Mesothelial cell of epicardium (in vitro differentiated cells): ENCODE measurements around the gene RPTN. TPM values are rescaled to one million over a fixed set of nuclear protein-coding genes. Genes with fewer than 3 reads are reported as not detected.
"Not testable (repeated sequence)": the region's sequence is repeated elsewhere in the genome, so short reads cannot be mapped to it uniquely, and the experiment has no call there.

ENCODE experiments used
- DNase-seq, 2 experiments: peaks; one replicate each; pipeline ENCODE4 v3.0.0; 2021; ENCODE audit warnings: low spot score in 2 of 2; ENCODE audit not compliant: unreplicated experiment in 2 of 2
- H3K27ac Mint-ChIP-seq: 2 replicates; pipeline ENCODE4 v1.8.0; 2021; ENCODE audit warnings: mixed read lengths
- H3K27me3 Mint-ChIP-seq: 2 replicates; pipeline ENCODE4 v1.8.0; 2021; ENCODE audit warnings: low read depth, mixed read lengths
- H3K36me3 Mint-ChIP-seq: 2 replicates; pipeline ENCODE4 v1.8.0; 2021; ENCODE audit warnings: mixed read lengths
- H3K4me1 Mint-ChIP-seq: 2 replicates; pipeline ENCODE4 v1.8.0; 2021; ENCODE audit warnings: mixed read lengths
- H3K4me3 Mint-ChIP-seq: 2 replicates; pipeline ENCODE4 v1.8.0; 2021; ENCODE audit warnings: mild to moderate bottlenecking, moderate library complexity, mixed read lengths
- H3K9me3 Mint-ChIP-seq: 2 replicates; pipeline ENCODE4 v1.8.0; 2021; ENCODE audit warnings: mixed read lengths
- total RNA-seq: library from RNA; stranded (reverse); gene quantifications from 3 replicates; pipeline ENCODE4 v1.2.1, GENCODE V29; 2021
- TF ChIP-seq, protein P1 (sequence below): fragments of 200-600 bp; sonication (generic); IDR thresholded peaks from one replicate; pipeline ENCODE4 v1.5.0; 2021; ENCODE audit warnings: antibody characterized with exemption; ENCODE audit not compliant: unreplicated experiment

The RPTN gene
- total RNA-seq, 1 donor from 2014 or later, result not detected

DNA sequence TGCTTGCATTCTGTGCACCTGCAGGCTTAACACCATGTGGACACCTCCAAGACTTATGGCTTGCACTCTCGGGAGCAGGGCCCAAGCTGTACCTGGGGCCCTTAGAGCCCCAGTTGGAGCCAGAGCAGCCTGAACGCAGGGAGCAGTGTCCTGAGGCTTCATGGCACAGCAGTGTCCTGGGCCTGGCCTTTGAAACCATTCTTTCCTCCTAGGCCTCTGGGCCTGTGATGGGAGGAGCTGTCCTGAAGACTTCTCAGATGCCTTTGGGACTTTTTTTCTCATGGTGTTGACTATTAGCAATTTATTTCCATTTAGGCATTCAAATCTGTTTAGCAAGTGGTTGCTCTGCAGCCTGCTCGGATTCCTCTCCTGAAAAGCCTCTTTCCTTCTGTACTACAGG is 11.0 kb downstream of the RPTN start:
- Mint-ChIP-seq H3K36me3 (peaks cover 3% of the 10 kb centered on the region), H3K9me3 (peaks cover 72% of the 10 kb centered on the region), H3K4me3 (no peak overlapping the region), H3K27ac (no peak overlapping the region), H3K4me1 (no peaks in the 10 kb centered on the region), H3K27me3 (no peaks in the 10 kb centered on the region)
- TF ChIP-seq, protein P1, sequence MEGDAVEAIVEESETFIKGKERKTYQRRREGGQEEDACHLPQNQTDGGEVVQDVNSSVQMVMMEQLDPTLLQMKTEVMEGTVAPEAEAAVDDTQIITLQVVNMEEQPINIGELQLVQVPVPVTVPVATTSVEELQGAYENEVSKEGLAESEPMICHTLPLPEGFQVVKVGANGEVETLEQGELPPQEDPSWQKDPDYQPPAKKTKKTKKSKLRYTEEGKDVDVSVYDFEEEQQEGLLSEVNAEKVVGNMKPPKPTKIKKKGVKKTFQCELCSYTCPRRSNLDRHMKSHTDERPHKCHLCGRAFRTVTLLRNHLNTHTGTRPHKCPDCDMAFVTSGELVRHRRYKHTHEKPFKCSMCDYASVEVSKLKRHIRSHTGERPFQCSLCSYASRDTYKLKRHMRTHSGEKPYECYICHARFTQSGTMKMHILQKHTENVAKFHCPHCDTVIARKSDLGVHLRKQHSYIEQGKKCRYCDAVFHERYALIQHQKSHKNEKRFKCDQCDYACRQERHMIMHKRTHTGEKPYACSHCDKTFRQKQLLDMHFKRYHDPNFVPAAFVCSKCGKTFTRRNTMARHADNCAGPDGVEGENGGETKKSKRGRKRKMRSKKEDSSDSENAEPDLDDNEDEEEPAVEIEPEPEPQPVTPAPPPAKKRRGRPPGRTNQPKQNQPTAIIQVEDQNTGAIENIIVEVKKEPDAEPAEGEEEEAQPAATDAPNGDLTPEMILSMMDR, result no peak
- no peak for DNase-seq

DNA sequence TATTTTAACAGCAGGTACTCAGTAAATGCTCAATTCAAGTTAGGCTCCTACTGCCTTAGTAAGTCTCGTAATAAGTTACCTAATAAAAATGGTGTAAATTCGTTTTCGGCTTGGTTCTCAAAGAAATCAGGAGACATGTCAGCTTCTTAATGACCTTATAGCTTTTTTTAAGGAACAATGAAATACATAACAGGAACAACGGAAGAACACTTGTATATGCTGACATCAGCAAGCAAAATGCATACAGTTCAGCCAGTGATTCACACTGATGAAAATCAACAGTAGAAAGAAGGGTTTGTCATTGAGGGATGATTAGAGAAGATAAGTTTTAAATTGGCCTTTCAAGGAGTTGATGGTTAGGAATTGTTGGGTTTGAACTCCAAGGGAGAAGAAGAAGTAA is 13.3 kb downstream of the RPTN start:
- peaks cover 60% of the 10 kb centered on the region for H3K9me3 Mint-ChIP-seq
- no peaks in the 10 kb centered on the region for H3K27me3 Mint-ChIP-seq
- no peak overlapping the region for H3K27ac Mint-ChIP-seq

DNA sequence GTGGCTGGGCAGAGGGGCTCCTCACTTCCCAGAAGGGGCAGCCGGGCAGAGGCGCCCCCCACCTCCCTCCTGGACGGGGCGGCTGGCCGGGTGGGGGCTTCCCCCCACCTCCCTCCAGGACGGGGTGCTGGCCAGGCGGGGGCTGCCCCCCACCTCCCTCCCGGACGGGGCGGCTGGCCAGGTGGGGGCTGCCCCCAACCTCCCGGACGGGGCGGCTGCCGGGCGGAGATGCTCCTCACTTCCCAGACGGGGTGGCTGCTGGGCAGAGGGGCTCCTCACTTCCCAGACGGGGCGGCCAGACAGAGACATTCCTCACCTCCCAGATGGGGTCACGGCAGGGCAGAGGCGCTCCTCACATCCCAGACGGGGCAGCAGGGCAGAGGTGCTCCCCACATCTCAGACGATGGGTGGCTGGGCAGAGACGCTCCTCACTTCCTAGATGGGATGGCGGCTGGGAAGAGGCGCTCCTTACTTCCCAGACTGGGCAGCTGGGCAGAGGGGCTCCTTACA is 14.3 kb downstream of the RPTN start:
- not testable (repeated sequence) for H3K4me3 Mint-ChIP-seq, H3K36me3 Mint-ChIP-seq, H3K27ac Mint-ChIP-seq, H3K4me1 Mint-ChIP-seq, DNase-seq, H3K27me3 Mint-ChIP-seq
- H3K9me3 Mint-ChIP-seq, result peaks cover 57% of the 10 kb centered on the region

More for the DNA sequence above, 13.3 kb downstream of the RPTN start:
- Mint-ChIP-seq H3K4me1 (no peaks in the 10 kb centered on the region), H3K36me3 (peaks cover 3% of the 10 kb centered on the region), H3K4me3 (no peak overlapping the region)
- DNase-seq, result no peak
- TF ChIP-seq, protein P1, result no peak

DNA sequence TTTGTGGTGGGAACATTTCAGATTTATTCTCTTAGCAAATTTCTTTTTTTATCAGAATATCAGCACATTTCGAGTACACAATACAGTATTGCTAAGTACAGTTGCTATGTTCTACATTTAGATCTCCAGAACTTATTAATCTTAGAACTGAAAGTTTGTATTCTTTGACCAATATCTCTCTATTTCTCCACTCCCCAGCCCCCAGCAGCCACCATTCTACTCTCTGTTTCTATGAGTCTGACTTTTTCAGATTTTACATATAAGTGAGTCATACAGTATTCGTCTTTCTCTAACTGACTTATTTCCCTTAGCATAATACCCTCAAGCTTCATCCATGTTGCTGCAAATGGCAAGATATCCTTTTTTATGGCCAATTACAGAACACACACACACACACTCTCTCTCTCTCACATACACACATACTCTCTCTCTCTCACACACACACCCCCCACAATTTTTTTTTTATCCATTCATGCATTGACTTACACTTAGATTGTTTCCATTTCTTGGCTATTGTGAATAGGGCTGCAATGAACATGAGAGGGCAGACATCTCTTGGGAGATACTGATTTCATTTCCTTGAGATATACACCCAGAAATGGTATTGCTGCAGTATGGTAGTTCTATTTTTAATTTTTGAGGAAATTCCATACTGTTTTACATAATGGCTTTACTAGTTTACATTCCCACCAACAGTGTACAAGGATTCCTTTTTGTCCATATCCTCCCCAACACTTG is 15.7 kb downstream of the RPTN start:
- Mint-ChIP-seq H3K4me1 (no peaks in the 10 kb centered on the region), H3K36me3 (peaks cover under 1% of the 10 kb centered on the region), H3K9me3 (peaks cover 51% of the 10 kb centered on the region), H3K27me3 (no peaks in the 10 kb centered on the region), H3K27ac (no peak overlapping the region), H3K4me3 (no peak overlapping the region)
- no peak for DNase-seq
- TF ChIP-seq, protein P1, result no peak

DNA sequence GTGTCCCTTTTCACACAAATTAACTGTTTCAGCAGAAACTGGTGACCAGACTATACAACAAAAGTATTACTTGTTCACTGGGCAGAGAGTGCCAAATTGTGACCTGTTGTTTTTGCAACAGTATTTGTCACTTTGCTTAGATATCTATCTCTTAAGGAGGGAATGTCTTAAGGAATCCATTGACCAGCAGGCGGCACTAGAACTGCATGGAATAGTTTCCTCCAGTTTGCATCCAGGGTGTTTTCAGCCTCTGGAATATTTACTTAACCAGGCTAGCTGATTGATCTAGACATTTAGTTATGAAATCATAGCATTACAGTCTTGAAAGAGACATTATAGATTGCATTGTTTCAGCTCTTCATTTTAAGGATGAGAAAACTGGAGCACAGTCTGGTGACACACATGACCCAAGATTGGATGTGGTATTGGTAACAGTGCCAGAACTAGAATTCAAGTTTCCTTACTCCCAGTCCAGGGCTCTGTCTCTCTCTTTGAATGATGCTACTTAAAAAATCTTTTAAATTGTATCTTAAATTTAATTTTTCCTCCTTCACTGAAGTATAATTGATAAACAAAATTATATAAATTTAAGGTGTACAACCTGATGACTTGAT is 16.9 kb downstream of the RPTN start:
- H3K27ac Mint-ChIP-seq, result no peak overlapping the region
- no peaks in the 10 kb centered on the region for H3K36me3 Mint-ChIP-seq
- no peaks in the 10 kb centered on the region for H3K27me3 Mint-ChIP-seq
- no peak overlapping the region for H3K4me3 Mint-ChIP-seq
- no peaks in the 10 kb centered on the region for H3K4me1 Mint-ChIP-seq
- TF ChIP-seq, protein P1, result no peak
- no peak for DNase-seq
- H3K9me3 Mint-ChIP-seq, result peaks cover 60% of the 10 kb centered on the region

DNA sequence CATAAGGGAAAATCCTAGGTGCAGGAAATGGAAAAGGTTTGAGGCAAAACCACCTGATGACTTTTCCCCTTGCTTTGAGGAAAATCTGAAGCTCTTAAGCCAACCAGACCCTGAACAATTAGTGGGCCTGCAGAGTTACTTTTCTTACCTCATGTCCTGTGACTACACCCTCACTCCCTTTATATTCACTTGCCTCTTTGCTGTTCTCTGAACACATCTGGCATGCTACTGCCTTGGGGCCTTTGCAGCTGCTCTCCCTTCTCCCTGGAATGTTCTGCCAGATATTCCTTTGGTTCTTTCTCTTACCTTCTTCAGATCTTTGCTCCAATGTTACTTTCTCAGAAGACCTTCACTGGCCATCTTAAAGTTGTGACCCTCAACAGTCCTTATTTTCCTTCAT is 21.8 kb downstream of the RPTN start:
- DNase-seq, result no peak
- H3K27ac Mint-ChIP-seq, result no peak overlapping the region
- peaks cover 66% of the 10 kb centered on the region for H3K9me3 Mint-ChIP-seq
- H3K4me1 Mint-ChIP-seq, result no peaks in the 10 kb centered on the region
- H3K36me3 Mint-ChIP-seq, result no peaks in the 10 kb centered on the region
- H3K4me3 Mint-ChIP-seq, result no peak overlapping the region
- H3K27me3 Mint-ChIP-seq, result no peaks in the 10 kb centered on the region
- TF ChIP-seq, protein P1, result no peak
